DMS114 treated with DMSO at 0.1 percent for 48 hours (cell line): ENCODE measurements around the gene RHOT2.

Source experiments
- DNase-seq: peaks from one replicate; lab custom pipeline; 2025; ENCODE audit not compliant: unreplicated experiment; lab: John Stamatoyannopoulos, UW

The RHOT2 gene

GRCh38 chr16:647173-647902 lies 20.6 kb upstream of the RHOT2 start:
- no peak for DNase-seq

- no peak for DNase-seq
Measured at GRCh38 chr16:648071-648780, 19.7 kb upstream of the RHOT2 start.

GRCh38 chr16:648781-649589 lies 18.9 kb upstream of the RHOT2 start, which contains the start of gene WDR90:
Gene WDR90 (plus strand): TSS chr16:649365. CDS start chr16:649417, 52 bp downstream.
- DNase-seq, result peak; percentile 50

GRCh38 chr16:649631-650030 lies 18.3 kb upstream of the RHOT2 start:
- DNase-seq, result no peak

- DNase-seq, result no peak
Measured at GRCh38 chr16:651844-652243, 16.1 kb upstream of the RHOT2 start.

- DNase-seq, result no peak
Measured at GRCh38 chr16:652454-653305, 15.3 kb upstream of the RHOT2 start.

- DNase-seq, result no peak
Measured at GRCh38 chr16:654034-654433, 13.9 kb upstream of the RHOT2 start.

- DNase-seq, result no peak
Measured at GRCh38 chr16:657487-657886, 10.4 kb upstream of the RHOT2 start.

- DNase-seq, result no peak
Measured at GRCh38 chr16:658679-659571, 9.0 kb upstream of the RHOT2 start.

GRCh38 chr16:659618-660017 lies 8.3 kb upstream of the RHOT2 start:
- no peak for DNase-seq

- no peak for DNase-seq
Measured at GRCh38 chr16:660132-660458, 7.8 kb upstream of the RHOT2 start.

GRCh38 chr16:660459-661183 lies 7.3 kb upstream of the RHOT2 start:
- DNase-seq, result no peak

GRCh38 chr16:661184-661821 lies 6.6 kb upstream of the RHOT2 start:
- no peak for DNase-seq

GRCh38 chr16:662095-662494 lies 5.8 kb upstream of the RHOT2 start:
- no peak for DNase-seq

GRCh38 chr16:662597-662996 lies 5.3 kb upstream of the RHOT2 start:
- no peak for DNase-seq

GRCh38 chr16:666572-666971 lies 1.4 kb upstream of the RHOT2 start:
- DNase-seq, result no peak

GRCh38 chr16:667113-667779 lies 686 bp upstream of the RHOT2 start:
- DNase-seq, result no peak

- no peak for DNase-seq
Measured at GRCh38 chr16:668519-669171, 713 bp downstream of the RHOT2 start.
